RWPE1 (cell line): Measurements from ENCODE around the gene H19.

ENCODE experiments used
- CTCF ChIA-PET: fragments of 350-600 bp; sonication (Branson Sonifier 250); formaldehyde crosslinking; extraction: SDS; loops from one replicate; lab custom pipeline; 2021; lab: Yijun Ruan, JAX
- POLR2A ChIA-PET: fragments of 400-600 bp; formaldehyde crosslinking; extraction: SDS; loops from one replicate; lab custom pipeline; 2020; ENCODE audit warnings: antibody characterized with exemption; ENCODE audit not compliant: low non-redundant PET; lab: Yijun Ruan, JAX
- DNase-seq: peaks from one replicate; pipeline ENCODE4 v3.0.0; 2012; ENCODE audit warnings: low spot score
- H3K27ac ChIP-seq: fragments of 450-650 bp; 2 replicates; pipeline ENCODE4 v1.5.1; 2017
- TF ChIP-seq, protein P1 (sequence below): fragments of 450-650 bp; conservative IDR thresholded peaks from 2 replicates; pipeline ENCODE4 v1.5.1; 2017; ENCODE audit warnings: low read depth, mild to moderate bottlenecking

The H19 gene

DNA sequence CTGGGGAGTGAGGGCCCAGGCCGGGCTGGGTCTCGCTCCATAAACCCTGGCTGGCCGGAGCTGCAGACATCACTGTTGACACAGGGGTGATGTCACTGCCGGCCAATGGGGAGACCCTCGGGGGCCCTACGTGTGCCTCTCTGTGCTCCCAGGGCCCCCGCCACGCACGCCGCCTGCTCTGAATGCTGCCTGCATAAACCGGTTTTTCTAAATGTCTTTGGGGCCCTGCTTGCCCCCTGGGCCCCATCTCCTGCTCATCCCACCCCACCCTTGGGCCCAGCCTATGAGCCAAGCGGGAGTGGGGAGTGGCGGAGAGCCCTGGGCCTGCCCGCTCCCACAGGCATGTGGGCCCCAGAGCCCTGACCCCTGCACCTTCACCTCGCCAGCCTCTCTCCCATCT is 7.7 kb downstream of the H19 start:
- H3K27ac ChIP-seq, result no peak overlapping the region
- TF ChIP-seq, protein P1, sequence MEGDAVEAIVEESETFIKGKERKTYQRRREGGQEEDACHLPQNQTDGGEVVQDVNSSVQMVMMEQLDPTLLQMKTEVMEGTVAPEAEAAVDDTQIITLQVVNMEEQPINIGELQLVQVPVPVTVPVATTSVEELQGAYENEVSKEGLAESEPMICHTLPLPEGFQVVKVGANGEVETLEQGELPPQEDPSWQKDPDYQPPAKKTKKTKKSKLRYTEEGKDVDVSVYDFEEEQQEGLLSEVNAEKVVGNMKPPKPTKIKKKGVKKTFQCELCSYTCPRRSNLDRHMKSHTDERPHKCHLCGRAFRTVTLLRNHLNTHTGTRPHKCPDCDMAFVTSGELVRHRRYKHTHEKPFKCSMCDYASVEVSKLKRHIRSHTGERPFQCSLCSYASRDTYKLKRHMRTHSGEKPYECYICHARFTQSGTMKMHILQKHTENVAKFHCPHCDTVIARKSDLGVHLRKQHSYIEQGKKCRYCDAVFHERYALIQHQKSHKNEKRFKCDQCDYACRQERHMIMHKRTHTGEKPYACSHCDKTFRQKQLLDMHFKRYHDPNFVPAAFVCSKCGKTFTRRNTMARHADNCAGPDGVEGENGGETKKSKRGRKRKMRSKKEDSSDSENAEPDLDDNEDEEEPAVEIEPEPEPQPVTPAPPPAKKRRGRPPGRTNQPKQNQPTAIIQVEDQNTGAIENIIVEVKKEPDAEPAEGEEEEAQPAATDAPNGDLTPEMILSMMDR, result no peak
- no peak for DNase-seq
- ChIA-PET CTCF (interaction anchor here (0.6 kb wide), 2 partner anchors 35 to 644 kb away, joined by 3 read pairs; no protein-coding TSS in a partner anchor), POLR2A (no interaction called here)

DNA sequence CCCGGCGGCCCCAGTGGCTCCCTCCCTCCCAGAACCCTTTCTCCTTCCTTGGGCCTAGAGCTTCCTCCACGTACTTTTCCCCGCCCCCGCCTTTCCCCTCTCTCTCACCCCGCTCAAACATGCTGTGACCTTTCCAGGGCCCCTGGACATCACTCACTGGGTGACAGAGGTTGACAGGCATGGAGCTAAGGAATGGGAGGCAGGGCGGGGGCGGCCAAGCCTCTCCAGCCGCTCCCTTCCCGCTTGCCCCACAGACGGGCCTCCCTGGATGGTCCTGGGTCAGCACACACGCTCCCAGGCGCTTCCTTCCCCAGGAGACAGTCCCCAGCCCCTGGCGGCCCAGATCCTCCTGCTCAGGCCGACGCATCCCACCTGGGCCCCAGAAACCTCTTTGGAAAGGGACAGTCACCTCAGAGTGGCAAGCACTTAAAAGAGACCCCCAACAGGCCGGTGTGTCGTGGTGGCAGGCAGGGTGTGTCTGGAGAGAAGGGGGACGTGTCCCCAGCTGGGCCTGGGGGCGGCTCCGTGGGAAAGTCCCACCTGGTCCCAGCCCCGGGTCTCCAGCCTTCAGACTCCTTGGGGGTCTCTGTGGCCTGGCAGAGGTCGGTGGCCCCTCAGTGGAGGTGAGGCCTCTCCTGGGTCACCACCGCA is 8.8 kb downstream of the H19 start:
- no peak overlapping the region for H3K27ac ChIP-seq
- POLR2A ChIA-PET, result no interaction called here
- TF ChIP-seq, protein P1, result no peak
- no peak for DNase-seq
- CTCF ChIA-PET, result interaction anchor here (0.6 kb wide), 1 partner anchor 41 kb away, joined by 3 read pairs; no protein-coding TSS in a partner anchor

DNA sequence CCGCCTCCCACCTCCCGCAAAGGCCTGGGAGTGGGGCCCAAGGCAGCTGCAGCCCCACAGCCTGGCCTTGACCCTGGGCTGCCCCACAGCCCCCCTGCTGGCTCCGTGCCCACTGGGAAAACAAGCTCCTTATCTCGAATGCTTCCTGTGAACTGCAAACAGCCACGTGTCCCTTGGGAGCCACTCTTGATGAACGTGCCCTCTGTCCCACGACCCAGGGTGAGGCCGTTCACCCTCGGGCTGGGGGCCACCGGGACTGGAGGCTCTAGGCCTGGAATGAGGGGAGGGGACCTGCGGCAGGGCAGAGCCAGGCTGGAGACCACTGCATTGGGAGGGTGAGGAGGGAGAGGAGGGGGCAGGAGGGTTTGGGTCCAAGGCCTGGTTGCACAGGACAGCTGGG is 9.5 kb downstream of the H19 start:
- no peak overlapping the region for H3K27ac ChIP-seq
- ChIA-PET POLR2A (no interaction called here), CTCF (interaction anchor here (0.6 kb wide), 1 partner anchor 41 kb away, joined by 3 read pairs; no protein-coding TSS in a partner anchor)
- TF ChIP-seq, protein P1, result no peak
- DNase-seq, result no peak

DNA sequence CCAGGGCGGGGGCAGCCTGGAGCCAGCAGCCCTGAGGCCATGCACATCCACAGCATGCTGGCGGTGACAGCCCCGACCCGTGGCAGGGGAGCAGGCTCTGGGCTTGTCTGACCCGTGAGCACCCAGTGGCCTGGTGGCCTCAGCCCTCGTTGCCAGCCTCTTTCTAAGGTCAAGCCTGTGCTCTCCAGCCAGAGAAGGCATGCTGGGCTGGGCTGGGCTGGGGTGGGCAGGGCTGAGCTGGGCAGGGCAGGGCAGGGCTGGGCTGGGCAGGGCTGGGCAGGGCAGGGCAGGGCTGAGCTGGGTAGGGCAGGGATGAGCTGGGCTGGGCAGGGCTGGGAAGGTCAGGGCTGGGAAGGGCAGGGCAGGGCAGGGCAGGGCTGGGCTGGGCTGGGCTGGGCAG is 10.6 kb downstream of the H19 start:
- POLR2A ChIA-PET, result interaction anchor here (0.5 kb wide), 1 partner anchor 39 kb away, joined by 3 read pairs; no protein-coding TSS in a partner anchor
- CTCF ChIA-PET, result interaction anchor here (0.7 kb wide), 1 partner anchor 88 kb away, joined by 3 read pairs; no protein-coding TSS in a partner anchor

DNA sequence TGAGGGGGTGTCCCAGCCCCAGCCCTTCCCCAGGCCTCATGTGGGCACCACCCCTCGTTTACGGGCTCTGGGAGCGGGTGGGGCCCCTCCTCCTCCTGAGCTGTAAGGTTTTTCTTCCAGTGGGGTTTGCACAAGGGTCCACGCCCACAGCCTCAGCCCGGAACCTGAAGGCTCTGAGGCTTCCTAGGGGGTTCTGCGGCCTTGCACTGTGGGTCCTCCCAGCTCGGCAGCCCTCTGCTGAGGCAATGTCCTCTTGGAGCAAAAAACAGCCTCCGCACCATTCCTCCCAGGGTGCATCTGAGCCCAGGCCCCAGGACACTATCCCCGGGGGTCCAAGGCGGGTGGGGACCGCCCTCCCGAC is 14.1 kb downstream of the H19 start:
- ChIA-PET POLR2A (no interaction called here), CTCF (interaction anchor here (0.6 to 1.1 kb wide), 3 partner anchors 166 to 168 kb away, joined by 3 to 4 read pairs (median 3); no protein-coding TSS in a partner anchor)
- no peak overlapping the region for H3K27ac ChIP-seq
- DNase-seq, result no peak
- TF ChIP-seq, protein P1, result no peak

More for the DNA sequence above, 10.6 kb downstream of the H19 start:
- TF ChIP-seq, protein P1, result no peak
- no peak for DNase-seq
- no peak overlapping the region for H3K27ac ChIP-seq

DNA sequence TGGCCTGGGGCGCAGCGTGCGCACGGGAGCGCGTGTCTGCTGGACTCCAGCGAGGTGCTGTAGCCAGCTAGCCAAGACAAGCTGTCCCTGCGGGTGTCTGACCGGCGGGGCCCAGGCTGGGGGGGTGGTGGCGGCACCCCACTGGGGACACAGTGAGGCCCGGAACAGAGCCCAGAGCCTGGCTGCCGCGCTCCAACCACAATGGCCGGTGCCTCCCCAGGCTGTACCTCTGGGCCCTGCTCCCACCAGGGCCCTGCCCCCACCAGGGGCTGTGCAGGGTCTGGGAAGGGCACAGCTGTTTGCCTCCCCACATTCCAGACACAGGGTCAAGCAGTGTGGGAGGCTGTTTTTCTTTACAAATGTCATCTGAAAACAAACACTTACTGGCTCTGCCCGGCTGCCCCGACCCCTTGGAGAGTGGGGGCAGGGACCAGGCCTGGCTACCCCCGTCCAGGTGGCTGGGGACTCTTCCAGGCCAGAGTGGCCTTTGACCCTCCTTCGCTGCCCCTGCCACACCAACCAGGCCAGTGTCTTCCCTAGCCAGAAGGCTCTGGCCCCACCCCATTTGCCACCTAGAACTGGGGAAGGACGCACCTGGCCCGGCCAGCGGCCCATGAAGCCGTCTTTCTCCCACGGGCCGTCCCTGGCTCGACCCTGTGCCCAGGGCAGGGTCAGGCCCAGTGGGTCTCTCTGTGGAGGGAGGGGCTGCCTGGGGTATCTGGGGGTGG is 14.6 kb downstream of the H19 start:
- ChIA-PET POLR2A (no interaction called here), CTCF (interaction anchor here (0.6 to 1.1 kb wide), 4 partner anchors 14 to 169 kb away, joined by 3 to 4 read pairs (median 3); no protein-coding TSS in a partner anchor)
- TF ChIP-seq, protein P1, result no peak
- no peak for DNase-seq
- no peak overlapping the region for H3K27ac ChIP-seq
